ENCODE results near the gene KBTBD3. TPM values are rescaled to one million over a fixed set of nuclear protein-coding genes. Genes with fewer than 3 reads are reported as not detected.

KBTBD3 gene
- total and polyA plus RNA-seq, 2 experiments from 2014 or later: 7.1 to 16.8 TPM

DNA sequence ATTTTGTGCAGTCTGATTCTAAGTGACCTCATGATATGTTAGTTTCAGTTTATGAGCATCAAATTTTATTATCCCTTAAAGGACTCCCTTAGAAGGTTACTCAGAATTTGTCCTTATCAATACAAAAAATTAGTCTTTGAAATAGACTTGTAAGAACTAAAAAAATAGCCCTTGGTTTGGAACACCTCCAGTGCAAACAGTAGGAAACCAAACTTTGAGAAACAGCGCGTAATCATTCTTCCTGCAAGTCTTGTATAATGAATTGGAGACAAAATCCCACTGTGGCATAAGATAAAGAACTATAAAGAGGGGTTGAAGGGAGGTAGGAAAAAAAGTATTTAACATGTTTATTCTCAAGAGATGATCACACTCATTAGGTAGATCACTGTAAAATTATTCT is 44.3 kb downstream of the KBTBD3 start:
- no peaks in the 10 kb centered on the region for H3K9me3 ChIP-seq (ENCODE audit: low read depth)
- no peaks in the 10 kb centered on the region for H3K27me3 ChIP-seq
- H3K4me1 ChIP-seq (ENCODE audit: low read depth): no peaks in the 10 kb centered on the region
- TF ChIP-seq, protein P1, sequence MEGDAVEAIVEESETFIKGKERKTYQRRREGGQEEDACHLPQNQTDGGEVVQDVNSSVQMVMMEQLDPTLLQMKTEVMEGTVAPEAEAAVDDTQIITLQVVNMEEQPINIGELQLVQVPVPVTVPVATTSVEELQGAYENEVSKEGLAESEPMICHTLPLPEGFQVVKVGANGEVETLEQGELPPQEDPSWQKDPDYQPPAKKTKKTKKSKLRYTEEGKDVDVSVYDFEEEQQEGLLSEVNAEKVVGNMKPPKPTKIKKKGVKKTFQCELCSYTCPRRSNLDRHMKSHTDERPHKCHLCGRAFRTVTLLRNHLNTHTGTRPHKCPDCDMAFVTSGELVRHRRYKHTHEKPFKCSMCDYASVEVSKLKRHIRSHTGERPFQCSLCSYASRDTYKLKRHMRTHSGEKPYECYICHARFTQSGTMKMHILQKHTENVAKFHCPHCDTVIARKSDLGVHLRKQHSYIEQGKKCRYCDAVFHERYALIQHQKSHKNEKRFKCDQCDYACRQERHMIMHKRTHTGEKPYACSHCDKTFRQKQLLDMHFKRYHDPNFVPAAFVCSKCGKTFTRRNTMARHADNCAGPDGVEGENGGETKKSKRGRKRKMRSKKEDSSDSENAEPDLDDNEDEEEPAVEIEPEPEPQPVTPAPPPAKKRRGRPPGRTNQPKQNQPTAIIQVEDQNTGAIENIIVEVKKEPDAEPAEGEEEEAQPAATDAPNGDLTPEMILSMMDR (IDR thresholded peaks at IDR 0.05; ENCODE audit: low read depth, low read length): no peak
- DNase-seq (ENCODE audit: low read depth in 1 of 2, low spot score in 1 of 2): no peak
- H3K4me3 ChIP-seq: no peak overlapping the region
- H3K36me3 ChIP-seq: no peaks in the 10 kb centered on the region
- H3K27ac ChIP-seq: no peak overlapping the region

DNA sequence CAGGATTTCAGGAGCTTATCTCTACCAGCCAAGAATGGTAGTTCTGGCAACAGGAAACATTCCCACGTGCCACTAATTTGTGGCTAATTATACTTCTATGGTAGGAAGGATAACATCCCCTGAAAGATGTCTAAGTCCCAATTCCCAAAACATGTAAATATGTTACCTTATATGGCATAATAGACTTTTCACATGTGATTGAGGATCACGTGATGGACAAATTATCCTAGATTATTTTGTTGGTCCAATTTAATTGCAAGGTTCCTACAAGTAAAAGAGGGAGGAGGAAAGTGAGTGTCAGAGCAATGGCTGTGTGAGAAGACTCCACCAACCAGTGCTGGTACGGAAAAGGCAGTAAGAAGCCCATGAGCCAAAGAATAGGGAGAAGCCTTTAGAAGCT is 45.2 kb downstream of the KBTBD3 start:
- no peaks in the 10 kb centered on the region for H3K27me3 ChIP-seq
- H3K9me3 ChIP-seq (ENCODE audit: low read depth): no peaks in the 10 kb centered on the region
- no peak for DNase-seq (ENCODE audit: low read depth in 1 of 2, low spot score in 1 of 2)
- no peak overlapping the region for H3K27ac ChIP-seq
- H3K4me1 ChIP-seq (ENCODE audit: low read depth): no peaks in the 10 kb centered on the region
- no peaks in the 10 kb centered on the region for H3K36me3 ChIP-seq
- no peak overlapping the region for H3K4me3 ChIP-seq
- TF ChIP-seq, protein P1 (IDR thresholded peaks at IDR 0.05; ENCODE audit: low read depth, low read length): no peak

DNA sequence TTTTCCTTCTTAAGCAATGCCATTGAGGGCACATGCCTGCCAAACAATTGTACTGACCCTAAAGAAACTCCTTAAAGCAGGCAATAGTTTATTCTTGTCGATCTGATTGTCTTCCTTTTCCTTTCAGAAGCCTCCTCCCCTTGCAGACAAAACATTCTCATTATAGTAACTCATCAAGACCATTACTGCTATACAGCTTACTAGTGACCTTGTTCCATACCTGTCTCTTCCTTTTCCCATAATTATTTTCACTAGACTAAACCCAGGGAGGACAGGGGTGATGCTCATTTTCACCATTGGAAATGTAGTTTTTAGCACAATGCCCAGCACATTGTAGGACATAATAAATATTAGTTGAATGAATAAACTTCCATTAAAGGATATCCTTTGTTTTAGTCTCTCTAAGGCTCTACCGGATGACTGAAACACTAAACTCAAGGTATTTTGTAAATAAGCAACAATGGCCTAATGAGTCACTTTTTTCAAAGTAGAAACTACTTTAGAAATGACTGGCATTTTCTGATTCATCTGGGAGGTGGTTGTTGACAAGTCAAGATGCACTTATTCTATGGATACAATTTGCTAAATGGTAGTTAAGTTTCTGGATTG is 45.8 kb downstream of the KBTBD3 start:
- no peaks in the 10 kb centered on the region for H3K36me3 ChIP-seq
- TF ChIP-seq, protein P1 (IDR thresholded peaks at IDR 0.05; ENCODE audit: low read depth, low read length): no peak
- no peak for DNase-seq (ENCODE audit: low read depth in 1 of 2, low spot score in 1 of 2)
- H3K27me3 ChIP-seq: no peaks in the 10 kb centered on the region
- no peak overlapping the region for H3K27ac ChIP-seq
- H3K4me3 ChIP-seq: no peak overlapping the region
- H3K9me3 ChIP-seq (ENCODE audit: low read depth): no peaks in the 10 kb centered on the region
- H3K4me1 ChIP-seq (ENCODE audit: low read depth): no peaks in the 10 kb centered on the region

DNA sequence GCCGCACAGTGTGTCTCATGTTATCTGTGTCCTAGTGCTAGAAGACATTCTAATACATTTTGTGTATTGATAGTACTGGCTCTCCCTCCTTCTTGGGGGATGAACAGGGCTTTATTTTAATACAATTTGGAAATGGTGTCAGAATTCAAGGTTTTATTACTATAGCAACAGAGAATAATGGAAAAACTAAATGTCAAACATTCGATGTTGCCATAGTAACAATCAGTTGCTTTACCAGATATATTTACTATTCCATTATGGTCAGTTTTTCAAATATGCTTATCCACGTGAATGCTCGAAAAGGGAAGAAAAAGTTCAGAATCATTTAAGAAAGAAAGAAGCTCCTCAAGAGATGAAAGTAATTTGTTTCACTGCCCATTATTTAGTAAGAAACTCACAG is 46.5 kb downstream of the KBTBD3 start:
- H3K36me3 ChIP-seq: no peaks in the 10 kb centered on the region
- no peak overlapping the region for H3K27ac ChIP-seq
- no peak for DNase-seq (ENCODE audit: low read depth in 1 of 2, low spot score in 1 of 2)
- H3K9me3 ChIP-seq (ENCODE audit: low read depth): no peaks in the 10 kb centered on the region
- TF ChIP-seq, protein P1 (IDR thresholded peaks at IDR 0.05; ENCODE audit: low read depth, low read length): no peak
- no peak overlapping the region for H3K4me3 ChIP-seq
- H3K4me1 ChIP-seq (ENCODE audit: low read depth): no peaks in the 10 kb centered on the region
- no peaks in the 10 kb centered on the region for H3K27me3 ChIP-seq

DNA sequence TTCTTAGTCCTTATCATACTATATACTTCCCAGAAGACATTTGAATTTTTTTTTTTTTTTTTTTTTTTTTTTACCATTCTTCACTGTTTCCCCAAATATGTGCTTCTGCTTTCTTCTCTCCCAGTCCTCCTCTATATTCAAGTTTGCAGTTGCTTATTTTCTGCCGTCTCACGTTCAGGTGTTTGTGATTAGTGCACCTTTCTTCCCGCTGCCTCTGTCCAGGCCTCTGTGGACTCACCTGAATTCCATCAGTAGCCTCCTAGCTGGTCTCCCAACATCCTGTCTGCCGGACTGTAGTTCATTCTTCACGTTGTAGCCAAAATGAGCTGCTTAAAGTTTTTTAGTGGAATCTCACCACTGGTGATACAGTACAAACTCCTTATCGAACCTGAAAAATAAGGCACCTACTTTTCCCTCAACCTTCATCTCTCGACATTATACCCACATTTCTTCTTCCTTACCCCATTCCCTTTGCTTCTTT is 54.3 kb downstream of the KBTBD3 start:
- H3K9me3 ChIP-seq (ENCODE audit: low read depth): no peaks in the 10 kb centered on the region
- TF ChIP-seq, protein P1 (IDR thresholded peaks at IDR 0.05; ENCODE audit: low read depth, low read length): no peak
- H3K4me3 ChIP-seq: peak overlapping the region; percentile 29
- H3K27ac ChIP-seq: peak overlapping the region; percentile 76
- no peaks in the 10 kb centered on the region for H3K27me3 ChIP-seq
- H3K4me1 ChIP-seq (ENCODE audit: low read depth): peaks cover 15% of the 10 kb centered on the region
- DNase-seq (ENCODE audit: low read depth in 1 of 2, low spot score in 1 of 2): no peak
- H3K36me3 ChIP-seq: no peaks in the 10 kb centered on the region

All from cardiac muscle cell (in vitro differentiated cells and primary cell).